Colonic mucosa (tissue), 4 donors: ENCODE data around the gene CAMKK1. TPM values are rescaled to one million over a fixed set of nuclear protein-coding genes. Genes with fewer than 3 reads are reported as not detected.

Experiments used
- DNase-seq: peaks from one replicate; pipeline ENCODE4 v3.0.0-alpha.2; 2020
- H3K27ac ChIP-seq: fragments of 200-600 bp; one replicate; pipeline ENCODE4 v1.8.0; 2021
- H3K27me3 ChIP-seq: fragments of 200-600 bp; one replicate; pipeline ENCODE4 v1.8.0; 2021
- H3K36me3 ChIP-seq: fragments of 200-600 bp; one replicate; pipeline ENCODE4 v1.8.0; 2021
- H3K4me1 ChIP-seq: fragments of 200-600 bp; one replicate; pipeline ENCODE4 v1.8.0; 2021; ENCODE audit warnings: mild to moderate bottlenecking
- H3K4me3 ChIP-seq: fragments of 200-600 bp; one replicate; pipeline ENCODE4 v1.8.0; 2021
- H3K9ac ChIP-seq, 2 donors: one replicate each; pipeline ENCODE4 v1.7.0; 2013; ENCODE audit warnings: control low read depth in 2 of 2, low read depth in 2 of 2, low read length in 2 of 2
- H3K9me3 ChIP-seq: fragments of 200-600 bp; one replicate; pipeline ENCODE4 v1.8.0; 2021
- intact Hi-C: fragments of 100-400 bp; cut with DNase I; formaldehyde crosslinking; loops from one replicate; pipeline ENCODE4 v1.14.1; 2022
- total RNA-seq, 2 donors: library from RNA; stranded (reverse); fragmentation: NEBNext Ultra II Directional in 1 of 2; extraction: Animal tissue kit (Norgen Biotek cat#: 25700) in 1 of 2; gene quantifications; one replicate each; pipeline ENCODE4 v1.2.1, GENCODE V29; 2021
- TF ChIP-seq, protein P1 (sequence below): fragments of 200-600 bp; IDR thresholded peaks from one replicate; pipeline ENCODE4 v1.8.0; 2022; ENCODE audit warnings: antibody characterized with exemption, mild to moderate bottlenecking
- donor health status: healthy.
- donor health status: DM: no; HTN: no; CAD: no.
- donor health status: DM: no; HTN: no; CAD: no.

CAMKK1 gene
- total RNA-seq, 2 donors from 2014 or later, result 3.6 to 7.2 TPM

DNA sequence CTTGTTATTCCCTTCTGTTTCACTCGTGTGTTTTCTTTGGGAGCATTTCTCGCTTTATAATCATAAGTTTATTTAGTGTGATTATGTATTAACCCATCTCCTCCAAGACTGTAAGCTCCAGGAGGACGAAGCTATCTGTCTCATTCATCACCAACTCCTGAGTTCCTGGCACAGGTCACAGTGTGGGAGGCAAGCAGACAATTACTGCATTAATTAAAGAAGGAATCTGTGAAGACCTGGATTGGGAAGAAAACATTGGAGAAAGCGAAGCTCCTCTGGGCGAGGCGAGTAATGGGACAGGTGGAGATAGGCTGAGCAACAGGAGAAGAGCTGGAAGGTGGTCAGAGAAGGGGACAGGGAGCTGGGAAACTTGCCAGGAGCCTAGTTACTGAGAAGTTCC lies 7.8 kb upstream of the CAMKK1 start:
- no peaks in the 10 kb centered on the region for H3K36me3 ChIP-seq
- DNase-seq, result no peak
- peaks cover 6% of the 10 kb centered on the region for H3K4me1 ChIP-seq
- H3K27me3 ChIP-seq, result no peaks in the 10 kb centered on the region
- intact Hi-C loops, result no loop called here
- no peak overlapping the region for H3K9ac ChIP-seq
- H3K4me3 ChIP-seq, result no peak overlapping the region
- H3K9me3 ChIP-seq, result no peaks in the 10 kb centered on the region
- TF ChIP-seq, protein P1, sequence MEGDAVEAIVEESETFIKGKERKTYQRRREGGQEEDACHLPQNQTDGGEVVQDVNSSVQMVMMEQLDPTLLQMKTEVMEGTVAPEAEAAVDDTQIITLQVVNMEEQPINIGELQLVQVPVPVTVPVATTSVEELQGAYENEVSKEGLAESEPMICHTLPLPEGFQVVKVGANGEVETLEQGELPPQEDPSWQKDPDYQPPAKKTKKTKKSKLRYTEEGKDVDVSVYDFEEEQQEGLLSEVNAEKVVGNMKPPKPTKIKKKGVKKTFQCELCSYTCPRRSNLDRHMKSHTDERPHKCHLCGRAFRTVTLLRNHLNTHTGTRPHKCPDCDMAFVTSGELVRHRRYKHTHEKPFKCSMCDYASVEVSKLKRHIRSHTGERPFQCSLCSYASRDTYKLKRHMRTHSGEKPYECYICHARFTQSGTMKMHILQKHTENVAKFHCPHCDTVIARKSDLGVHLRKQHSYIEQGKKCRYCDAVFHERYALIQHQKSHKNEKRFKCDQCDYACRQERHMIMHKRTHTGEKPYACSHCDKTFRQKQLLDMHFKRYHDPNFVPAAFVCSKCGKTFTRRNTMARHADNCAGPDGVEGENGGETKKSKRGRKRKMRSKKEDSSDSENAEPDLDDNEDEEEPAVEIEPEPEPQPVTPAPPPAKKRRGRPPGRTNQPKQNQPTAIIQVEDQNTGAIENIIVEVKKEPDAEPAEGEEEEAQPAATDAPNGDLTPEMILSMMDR, result no peak
- H3K27ac ChIP-seq, result no peak overlapping the region

DNA sequence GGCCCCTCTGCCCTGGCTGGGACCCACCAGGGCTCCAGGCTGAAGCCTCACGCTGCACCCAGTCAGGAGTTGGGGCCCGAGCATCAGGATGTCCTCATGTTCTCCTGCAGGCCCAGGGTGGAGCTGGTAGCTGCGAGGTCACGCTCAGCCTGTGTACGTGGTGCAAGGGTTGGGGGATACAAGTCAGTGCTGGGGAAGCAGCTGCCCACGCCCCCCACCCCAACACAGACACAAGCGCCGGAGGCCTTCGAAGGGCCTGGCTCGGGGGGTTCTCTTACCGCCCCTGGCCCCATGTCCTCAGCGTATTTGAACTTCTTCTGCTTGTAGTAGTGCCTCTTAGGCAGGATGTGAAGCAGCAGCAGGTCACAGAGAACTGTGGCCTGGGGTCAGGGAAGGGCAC lies 4.9 kb upstream of the CAMKK1 start:
- Histone ChIP-seq H3K27me3 (no peaks in the 10 kb centered on the region), H3K4me1 (peaks cover 23% of the 10 kb centered on the region), H3K9ac (no peak overlapping the region), H3K36me3 (no peaks in the 10 kb centered on the region), H3K4me3 (no peak overlapping the region), H3K9me3 (no peaks in the 10 kb centered on the region), H3K27ac (no peak overlapping the region)
- intact Hi-C loops, result no loop called here
- no peak for DNase-seq
- TF ChIP-seq, protein P1, result no peak

DNA sequence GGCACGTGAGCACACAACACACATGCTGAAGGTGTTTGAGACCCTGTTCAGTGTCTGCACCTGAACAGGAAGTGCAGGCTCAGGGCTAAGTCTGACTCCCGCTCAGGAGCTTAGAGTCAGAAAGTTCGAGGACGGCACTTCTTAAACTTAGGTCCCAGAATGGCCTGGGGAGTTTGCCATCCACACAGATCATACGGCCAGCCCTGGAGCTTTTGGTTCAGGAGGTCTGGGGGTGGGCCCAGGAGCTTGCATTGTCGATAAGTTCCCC lies 4.0 kb upstream of the CAMKK1 start:
- Histone ChIP-seq H3K4me1 (peaks cover 24% of the 10 kb centered on the region), H3K27me3 (no peaks in the 10 kb centered on the region), H3K4me3 (no peak overlapping the region), H3K36me3 (no peaks in the 10 kb centered on the region), H3K9me3 (no peaks in the 10 kb centered on the region), H3K27ac (no peak overlapping the region), H3K9ac (no peak overlapping the region)
- no peak for DNase-seq
- intact Hi-C loops, result no loop called here
- TF ChIP-seq, protein P1, result no peak

DNA sequence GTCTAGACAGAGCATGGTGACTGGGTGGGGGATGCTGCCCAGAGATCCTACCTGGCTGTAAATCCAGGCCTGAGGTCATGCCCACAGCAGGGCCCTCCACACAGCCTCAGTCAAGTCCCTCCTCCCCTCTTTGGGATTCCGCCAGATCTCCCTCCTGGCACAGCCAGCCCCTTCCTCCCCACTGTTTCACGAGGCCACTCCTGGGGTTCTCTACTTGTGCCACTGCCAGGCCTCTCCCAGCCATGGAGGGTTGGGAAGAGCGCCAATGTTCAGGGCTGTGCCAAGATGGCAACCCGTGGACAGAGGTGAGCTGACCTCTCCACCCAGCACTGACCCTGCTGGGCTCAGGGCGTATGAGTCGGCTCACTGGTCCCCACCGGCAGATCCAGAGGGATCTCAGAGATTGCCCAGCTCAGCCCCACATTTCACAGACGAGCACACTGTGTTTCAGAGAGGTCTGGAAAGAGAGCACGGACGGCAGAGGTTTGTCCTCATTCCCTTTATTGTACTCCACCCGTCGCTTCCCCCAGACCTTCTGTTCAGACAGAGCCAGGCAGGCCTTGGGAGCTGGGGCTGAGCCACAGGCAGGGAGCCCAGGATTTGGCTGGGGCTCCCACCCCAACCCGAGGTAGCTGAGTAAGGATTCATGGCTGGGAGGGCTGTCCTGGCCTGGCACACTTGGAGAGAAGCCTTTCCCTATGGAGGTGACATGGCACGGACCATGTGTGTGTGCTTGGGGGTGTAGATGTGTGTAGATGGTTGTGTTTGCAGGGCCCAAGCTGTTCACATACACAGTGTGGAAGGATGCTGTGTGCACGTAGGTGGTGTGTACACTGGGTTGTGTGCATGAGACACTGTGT lies 3.5 kb upstream of the CAMKK1 start:
- Histone ChIP-seq H3K36me3 (no peaks in the 10 kb centered on the region), H3K9ac (no peak overlapping the region), H3K9me3 (no peaks in the 10 kb centered on the region), H3K27ac (no peak overlapping the region), H3K4me3 (no peak overlapping the region), H3K27me3 (no peaks in the 10 kb centered on the region), H3K4me1 (peaks cover 30% of the 10 kb centered on the region)
- DNase-seq, result peak; percentile 34
- intact Hi-C loops, result no loop called here
- TF ChIP-seq, protein P1, result no peak

DNA sequence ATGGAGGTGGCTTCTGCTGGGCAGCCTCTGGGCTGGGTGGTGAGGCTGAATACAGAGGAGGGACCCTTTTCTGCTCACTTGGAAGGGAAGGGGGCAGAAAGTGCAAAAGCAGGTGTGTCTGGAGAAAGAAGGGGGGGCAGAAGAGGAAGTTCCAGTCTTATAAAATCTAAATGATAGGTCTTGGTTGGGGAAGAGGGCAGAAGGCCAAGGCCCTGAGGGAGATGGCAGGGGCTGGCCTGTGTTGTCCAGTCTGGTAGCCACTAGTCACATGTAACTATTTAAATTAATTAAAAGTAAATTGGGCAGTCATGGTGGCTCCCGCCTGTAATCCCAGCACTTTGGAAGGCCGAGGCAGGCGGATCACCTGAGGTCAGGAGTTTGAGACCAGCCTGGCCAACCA lies 2.5 kb upstream of the CAMKK1 start:
- Histone ChIP-seq H3K9ac (peak overlapping the region; percentile 29 to 88), H3K4me1 (peaks cover 31% of the 10 kb centered on the region), H3K27ac (peak overlapping the region; percentile 91), H3K27me3 (no peaks in the 10 kb centered on the region), H3K4me3 (no peak overlapping the region), H3K9me3 (no peaks in the 10 kb centered on the region), H3K36me3 (no peaks in the 10 kb centered on the region)
- peak; percentile 29 for DNase-seq
- intact Hi-C loops, result no loop called here
- TF ChIP-seq, protein P1, result no peak
